Islet precursor cell (in vitro differentiated cells): ENCODE measurements around the gene UBAC2.

ENCODE experiments used
- DNase-seq: peaks from one replicate; pipeline ENCODE4 v3.0.0-alpha.2; 2018

UBAC2 gene, protein sequence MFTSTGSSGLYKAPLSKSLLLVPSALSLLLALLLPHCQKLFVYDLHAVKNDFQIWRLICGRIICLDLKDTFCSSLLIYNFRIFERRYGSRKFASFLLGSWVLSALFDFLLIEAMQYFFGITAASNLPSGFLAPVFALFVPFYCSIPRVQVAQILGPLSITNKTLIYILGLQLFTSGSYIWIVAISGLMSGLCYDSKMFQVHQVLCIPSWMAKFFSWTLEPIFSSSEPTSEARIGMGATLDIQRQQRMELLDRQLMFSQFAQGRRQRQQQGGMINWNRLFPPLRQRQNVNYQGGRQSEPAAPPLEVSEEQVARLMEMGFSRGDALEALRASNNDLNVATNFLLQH

GRCh38 chr13:99200432-99201167 lies at the start of gene UBAC2:
Gene UBAC2, plus strand, starts transcription at chr13:99200854. Its CDS starts 55 bp downstream, at chr13:99200909.
- DNase-seq, result peak; percentile 97

DNA sequence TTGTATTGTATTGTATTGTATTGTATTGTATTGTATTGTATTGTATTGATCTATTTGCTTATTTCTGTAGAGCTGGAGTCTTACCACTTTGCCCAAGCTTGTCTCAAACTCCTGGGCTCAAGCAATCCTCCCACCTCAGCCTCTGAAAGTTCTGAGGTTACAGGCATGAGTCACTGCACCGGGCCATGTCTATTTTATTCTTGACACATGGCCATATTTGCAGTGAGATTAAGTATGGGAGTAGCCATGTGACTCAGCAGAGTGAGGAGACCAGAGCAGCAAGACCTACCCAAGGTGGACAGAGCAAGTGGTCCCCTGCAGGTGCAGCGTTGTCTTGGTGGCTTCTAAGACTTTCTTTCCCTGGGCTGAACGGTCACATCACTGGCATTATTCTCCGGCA lies 49.1 kb upstream of the UBAC2 start:
- DNase-seq, result no peak

- no peak for DNase-seq
These were observed 47.4 kb upstream of the UBAC2 start for GRCh38 chr13:99153219-99153618.

- no peak for DNase-seq
These were observed 46.6 kb upstream of the UBAC2 start for GRCh38 chr13:99154064-99154463.

- no peak for DNase-seq
These were observed 44.8 kb upstream of the UBAC2 start for GRCh38 chr13:99155821-99156220.

GRCh38 chr13:99157046-99157445 lies 43.6 kb upstream of the UBAC2 start:
- no peak for DNase-seq

DNA sequence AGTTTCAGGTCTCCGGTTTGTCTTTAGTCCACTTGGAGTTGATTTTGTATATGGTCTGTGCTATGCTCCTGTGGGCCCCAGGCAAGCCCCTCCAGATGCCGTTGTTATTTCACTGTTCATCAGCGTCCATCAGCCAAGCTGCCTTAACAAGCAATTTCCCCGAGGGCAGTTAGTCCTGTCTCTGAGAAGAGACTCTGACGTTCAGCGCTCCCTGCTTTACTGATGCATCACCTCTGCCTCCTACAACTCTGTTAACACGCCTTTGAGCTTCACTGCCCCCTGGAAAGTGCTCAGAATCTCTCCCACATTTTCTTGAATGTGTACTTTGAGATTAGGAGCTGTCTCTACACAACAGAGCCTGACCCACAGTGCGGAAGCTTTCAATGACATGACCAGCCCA lies 41.8 kb upstream of the UBAC2 start:
- peak; percentile 89 for DNase-seq

DNA sequence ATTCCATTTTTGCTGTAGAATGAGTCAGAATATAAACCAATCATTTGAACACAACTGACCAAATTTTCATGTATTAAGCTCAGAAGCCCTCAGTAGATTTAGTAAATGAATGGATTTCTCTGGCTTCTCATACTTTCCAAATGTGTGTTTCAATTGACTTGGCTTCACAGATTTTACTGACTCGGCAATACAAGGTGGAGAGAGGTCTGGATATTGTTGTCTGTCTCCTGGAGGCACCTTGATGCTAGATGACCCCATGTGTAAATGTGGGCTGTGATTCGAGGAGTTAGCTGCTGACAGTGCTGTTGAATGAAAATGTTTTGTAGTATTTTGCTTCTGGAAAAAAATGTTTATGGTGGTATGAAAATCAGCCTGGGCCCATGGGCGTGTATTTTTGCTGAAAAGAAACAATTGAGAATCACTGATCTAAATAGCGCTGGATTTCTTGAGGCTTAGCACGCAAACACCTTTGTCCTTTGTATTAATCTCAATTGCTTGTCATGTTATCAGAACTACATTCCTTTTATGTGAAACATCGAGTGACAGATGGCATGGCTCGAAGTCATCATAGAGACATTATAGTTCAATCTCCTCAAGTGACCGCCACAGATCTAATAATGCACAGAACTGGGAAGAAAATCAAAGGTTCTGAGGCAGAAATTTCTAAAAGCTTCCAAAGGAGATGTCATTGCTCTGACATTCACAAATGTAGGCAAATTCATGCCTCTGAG lies 41.2 kb upstream of the UBAC2 start:
- no peak for DNase-seq

GRCh38 chr13:99160415-99160814 lies 40.2 kb upstream of the UBAC2 start:
- DNase-seq, result no peak

DNA sequence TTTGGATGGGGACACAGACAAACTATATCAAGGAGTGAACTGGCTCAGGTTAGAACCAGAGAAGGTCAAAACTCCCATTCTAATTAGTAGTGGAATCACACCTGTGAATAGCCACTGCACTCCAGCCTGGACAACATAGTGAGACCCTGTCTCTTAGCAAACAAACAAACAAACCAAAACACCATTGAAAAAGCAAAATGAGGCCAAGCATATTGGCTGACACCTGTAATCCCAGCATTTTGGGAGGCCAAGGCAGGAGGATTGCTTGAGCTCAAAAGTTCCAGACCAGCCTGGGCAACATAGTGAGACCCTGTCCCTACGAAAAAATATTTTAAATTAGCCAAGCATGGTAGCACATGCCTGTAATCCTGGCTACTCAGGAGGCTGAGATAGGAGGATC lies 39.1 kb upstream of the UBAC2 start:
- no peak for DNase-seq

DNA sequence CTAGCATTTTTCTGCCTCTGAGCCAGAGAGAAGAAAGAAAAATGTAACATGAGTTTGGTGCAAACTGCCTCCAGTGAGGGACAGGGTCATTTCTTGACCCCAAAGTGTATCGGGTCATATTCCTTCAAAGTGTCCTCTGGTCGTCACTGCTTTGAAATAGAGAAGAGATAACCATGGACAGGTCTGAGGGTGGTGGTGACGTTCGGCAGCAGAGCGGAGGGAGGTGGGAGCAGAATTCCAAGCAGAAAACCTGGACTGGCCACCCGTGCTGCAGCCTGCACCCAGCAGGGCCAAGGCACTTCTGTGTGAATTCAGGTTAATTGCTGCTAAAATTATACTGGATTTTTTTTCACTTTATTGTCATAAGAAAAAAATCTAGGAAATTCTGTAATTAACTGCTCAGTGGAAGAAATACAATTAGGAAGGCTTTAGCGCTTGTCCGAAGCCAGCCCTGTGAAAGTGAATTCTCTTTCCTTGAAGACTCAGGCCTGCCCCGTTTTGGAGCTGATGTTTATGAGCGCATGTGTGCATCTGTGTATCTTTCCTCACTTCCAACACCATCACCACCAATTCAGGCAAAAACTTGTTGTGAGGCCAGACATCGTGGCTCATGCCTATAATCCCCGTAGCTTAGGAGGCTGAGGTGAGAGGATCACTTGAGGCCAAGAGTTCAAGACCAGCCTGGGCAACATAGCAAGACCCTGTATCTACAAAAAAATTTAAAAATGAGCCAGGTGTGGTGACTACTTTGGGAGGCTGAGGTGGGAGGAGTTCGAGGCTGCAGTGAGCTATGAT lies 37.9 kb upstream of the UBAC2 start:
- DNase-seq, result no peak

- DNase-seq, result no peak
These were observed 36.4 kb upstream of the UBAC2 start for GRCh38 chr13:99164226-99164625.

- DNase-seq, result no peak
These were observed 34.7 kb upstream of the UBAC2 start for GRCh38 chr13:99165753-99166587.

DNA sequence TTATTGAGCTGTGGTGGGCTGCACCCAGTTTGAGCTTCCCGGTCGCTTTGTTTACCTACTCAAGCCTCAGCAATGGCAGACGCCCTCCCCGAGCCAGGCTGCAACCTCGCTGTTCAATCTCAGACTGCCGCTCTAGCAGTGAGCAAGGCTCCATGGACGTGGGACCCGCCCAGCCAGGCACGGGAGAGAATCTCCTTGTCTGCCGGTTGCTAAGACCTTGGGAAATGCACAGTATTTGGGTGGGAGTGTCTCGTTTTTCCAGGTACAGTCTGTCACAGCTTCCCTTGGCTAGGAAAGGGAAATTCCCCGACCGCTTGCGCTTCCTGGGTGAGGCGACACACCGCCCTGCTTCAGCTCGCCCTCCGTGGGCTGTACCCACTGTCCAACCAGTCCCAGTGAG lies 27.7 kb upstream of the UBAC2 start:
- DNase-seq, result peak; percentile 30

DNA sequence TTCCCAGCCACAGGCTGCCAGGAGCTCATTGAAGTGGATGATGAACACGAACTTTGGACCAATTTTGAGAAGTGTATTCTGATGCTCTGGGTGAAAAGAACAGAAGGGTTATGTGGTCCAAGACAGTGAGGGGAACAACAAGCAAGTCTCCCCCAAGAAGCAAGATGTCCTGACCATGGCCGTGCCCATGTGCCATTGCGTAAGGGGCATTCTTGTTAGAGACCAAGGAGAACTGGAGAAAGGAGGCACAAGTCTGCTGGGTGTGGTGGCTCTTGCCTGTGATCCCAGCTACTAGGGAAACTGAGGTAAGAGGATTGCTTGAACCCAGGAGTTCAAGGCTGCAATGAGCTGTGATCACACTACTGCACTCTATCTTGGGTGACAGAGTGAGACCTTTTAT lies 27.0 kb upstream of the UBAC2 start:
- peak; percentile 12 for DNase-seq

- DNase-seq, result peak; percentile 22
These were observed 26.0 kb upstream of the UBAC2 start for GRCh38 chr13:99174533-99175100.

GRCh38 chr13:99176309-99177276 lies 24.1 kb upstream of the UBAC2 start:
- DNase-seq, result peak; percentile 86

GRCh38 chr13:99178636-99179035 lies 22.0 kb upstream of the UBAC2 start:
- peak; percentile 68 for DNase-seq

DNA sequence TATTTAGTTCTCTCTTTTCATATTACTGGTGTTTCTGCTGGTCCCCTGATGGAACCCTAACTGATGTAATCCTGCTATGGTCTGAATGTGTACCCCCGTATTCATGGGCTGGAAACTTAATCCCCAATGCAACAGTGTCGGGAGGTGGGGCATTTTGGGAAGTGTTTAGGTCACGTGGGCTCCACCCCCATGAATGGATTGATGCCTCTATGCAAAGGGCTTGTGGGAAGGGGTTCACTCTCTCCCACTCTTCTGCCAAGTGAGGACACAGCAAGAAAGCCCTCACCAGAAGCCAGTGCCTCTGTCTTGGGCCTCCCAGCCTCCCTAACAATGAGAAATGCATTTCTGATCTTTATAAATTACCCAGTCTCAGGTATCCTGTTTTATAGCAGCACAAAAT lies 21.2 kb upstream of the UBAC2 start:
- DNase-seq, result no peak

DNA sequence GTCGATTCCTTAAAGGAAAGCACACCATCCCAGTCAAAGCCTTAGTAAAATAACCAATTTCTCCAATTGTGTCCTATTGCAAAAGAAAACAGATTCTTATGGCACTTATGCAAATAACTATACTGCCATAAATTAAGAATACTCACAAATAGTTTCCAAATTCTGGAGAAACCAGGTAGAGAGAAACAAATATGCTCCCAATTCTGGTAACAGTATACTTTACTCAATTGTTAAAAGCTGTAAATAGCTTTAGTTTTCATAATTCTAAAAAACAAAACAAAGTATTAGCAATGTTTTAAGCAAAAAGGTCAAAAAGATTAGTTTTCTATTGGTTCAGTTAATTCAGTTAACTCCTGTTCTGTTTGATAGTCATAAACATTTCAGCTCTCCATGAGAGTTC lies 18.2 kb upstream of the UBAC2 start:
- DNase-seq, result no peak
